Measurements from ENCODE around the gene TLE3.

The TLE3 gene

GRCh38 chr15:70027518-70027917, 70.2 kb downstream of the TLE3 start:
- DNase-seq (ENCODE audit: low spot score): no peak

GRCh38 chr15:70026991-70027390, 70.7 kb downstream of the TLE3 start:
- DNase-seq (ENCODE audit: low spot score): no peak

- no peak for DNase-seq (ENCODE audit: low spot score)
These were observed 72.1 kb downstream of the TLE3 start for GRCh38 chr15:70025413-70026296.

- DNase-seq (ENCODE audit: low spot score): no peak
These were observed 73.2 kb downstream of the TLE3 start for GRCh38 chr15:70024521-70024920.

- no peak for DNase-seq (ENCODE audit: low spot score)
These were observed 73.8 kb downstream of the TLE3 start for GRCh38 chr15:70023769-70024491.

GRCh38 chr15:70023064-70023768, 74.5 kb downstream of the TLE3 start:
- peak; percentile 93 for DNase-seq (ENCODE audit: low spot score)

GRCh38 chr15:70020229-70020628, 77.5 kb downstream of the TLE3 start:
- DNase-seq (ENCODE audit: low spot score): no peak

- DNase-seq (ENCODE audit: low spot score): no peak
These were observed 78.8 kb downstream of the TLE3 start for GRCh38 chr15:70018646-70019600.

GRCh38 chr15:70017801-70018200, 79.9 kb downstream of the TLE3 start:
- no peak for DNase-seq (ENCODE audit: low spot score)

GRCh38 chr15:70017025-70017424, 80.7 kb downstream of the TLE3 start:
- DNase-seq (ENCODE audit: low spot score): no peak

- DNase-seq (ENCODE audit: low spot score): no peak
These were observed 81.2 kb downstream of the TLE3 start for GRCh38 chr15:70016511-70016994.

GRCh38 chr15:70014860-70015490, 82.7 kb downstream of the TLE3 start:
- DNase-seq (ENCODE audit: low spot score): no peak

GRCh38 chr15:70014331-70014730, 83.4 kb downstream of the TLE3 start:
- no peak for DNase-seq (ENCODE audit: low spot score)

- no peak for DNase-seq (ENCODE audit: low spot score)
These were observed 83.9 kb downstream of the TLE3 start for GRCh38 chr15:70013656-70014313.

GRCh38 chr15:70012895-70013294, 84.8 kb downstream of the TLE3 start:
- DNase-seq (ENCODE audit: low spot score): no peak

GRCh38 chr15:70008697-70009290, 88.9 kb downstream of the TLE3 start:
- no peak for DNase-seq (ENCODE audit: low spot score)

- DNase-seq (ENCODE audit: low spot score): no peak
These were observed 91.2 kb downstream of the TLE3 start for GRCh38 chr15:70006259-70007147.

- DNase-seq (ENCODE audit: low spot score): no peak
These were observed 92.9 kb downstream of the TLE3 start for GRCh38 chr15:70004826-70005225.

- no peak for DNase-seq (ENCODE audit: low spot score)
These were observed 94.8 kb downstream of the TLE3 start for GRCh38 chr15:70002897-70003296.

Data from SW480 (cell line).